CD4-positive, CD25-positive, alpha-beta regulatory T cell (primary cell): Measurements from ENCODE around the gene DISC1. TPM values are rescaled to one million over a fixed set of nuclear protein-coding genes. Genes with fewer than 3 reads are reported as not detected.

Experiments
- ATAC-seq, 2 donors: fragments of 150-1000 bp; cut with Tn5 transposase; one replicate each; pipeline ENCODE4 v1.10.0; 2021; ENCODE audit warnings: low read depth in 2 of 2, moderate number of reproducible peaks in 2 of 2, moderate library complexity in 1 of 2
- DNase-seq, 3 donors: peaks; one replicate each; pipeline versions ENCODE4 v3.0.0 to v3.0.0-alpha.2; 2012 to 2022; ENCODE audit warnings: mixed read lengths in 1 of 3
- H3K27ac ChIP-seq: one replicate; pipeline ENCODE4 v1.7.0; 2013; ENCODE audit warnings: mild to moderate bottlenecking, low read length; ENCODE audit not compliant: insufficient read depth, poor library complexity, severe bottlenecking
- H3K27me3 ChIP-seq: one replicate; pipeline ENCODE4 v1.7.0; 2013; ENCODE audit warnings: low read length; ENCODE audit not compliant: control insufficient read depth, insufficient read depth
- H3K36me3 ChIP-seq: one replicate; pipeline ENCODE4 v1.7.0; 2013; ENCODE audit warnings: mild to moderate bottlenecking, low read length, moderate library complexity; ENCODE audit not compliant: control insufficient read depth, insufficient read depth
- H3K4me1 ChIP-seq: 2 replicates; pipeline ENCODE4 v1.7.0; 2013; ENCODE audit warnings: mild to moderate bottlenecking, low read length; ENCODE audit not compliant: insufficient read depth, control insufficient read depth, poor library complexity, severe bottlenecking
- H3K4me3 ChIP-seq: one replicate; pipeline ENCODE4 v1.7.0; 2013; ENCODE audit warnings: low read depth, mild to moderate bottlenecking, low read length, moderate library complexity
- H3K9me3 ChIP-seq, 2 experiments: 1 replicate in 1 of 2; 2 replicates in 1 of 2; pipeline ENCODE4 v1.7.0; 2013; ENCODE audit warnings: low read length in 2 of 2, mild to moderate bottlenecking in 1 of 2, moderate library complexity in 1 of 2; ENCODE audit not compliant: control insufficient read depth in 2 of 2
- H3K27ac Mint-ChIP-seq, 3 donors: one replicate each; pipeline ENCODE4 v1.8.0; 2020 to 2022; ENCODE audit warnings: mild to moderate bottlenecking in 3 of 3, mixed read lengths in 3 of 3, moderate library complexity in 2 of 3
- H3K27me3 Mint-ChIP-seq: one replicate; pipeline ENCODE4 v1.8.0; 2022; ENCODE audit warnings: mild to moderate bottlenecking, mixed read lengths
- H3K36me3 Mint-ChIP-seq: one replicate; pipeline ENCODE4 v1.8.0; 2020; ENCODE audit warnings: mixed read lengths
- H3K4me1 Mint-ChIP-seq, 4 donors: one replicate each; pipeline ENCODE4 v1.8.0; 2020 to 2022; ENCODE audit warnings: mixed read lengths in 4 of 4, mild to moderate bottlenecking in 1 of 4
- H3K4me3 Mint-ChIP-seq, 4 donors: one replicate each; pipeline ENCODE4 v1.8.0; 2020 to 2022; ENCODE audit warnings: mild to moderate bottlenecking in 4 of 4, mixed read lengths in 4 of 4, moderate library complexity in 3 of 4
- H3K9me3 Mint-ChIP-seq, 7 donors: one replicate each; pipeline ENCODE4 v1.8.0; 2020 to 2022; ENCODE audit warnings: mixed read lengths in 7 of 7, mild to moderate bottlenecking in 3 of 7, moderate library complexity in 2 of 7
- polyA plus RNA-seq, 4 donors: library from polyadenylated mRNA; unstranded; fragments of 300-500 nt; fragmentation: Illumina TruSeq; gene quantifications; one replicate each; pipeline ENCODE4 v1.2.3, GENCODE V29; 2021
- total RNA-seq: library from RNA; stranded (reverse); gene quantifications from one replicate; pipeline ENCODE4 v1.2.3, GENCODE V29; 2022

Gene DISC1
- total and polyA plus RNA-seq, 5 donors from 2014 or later, result 0.78 to 25.5 (median 2.5) TPM

GRCh38 chr1:231706934-231707333 lies 80.3 kb downstream of the DISC1 start:
- H3K4me1 ChIP-seq, result no peaks in the 10 kb centered on the region
- no peaks in the 10 kb centered on the region for H3K27me3 ChIP-seq
- DNase-seq, result no peak
- H3K4me1 Mint-ChIP-seq, result peaks cover 2 to 5% (median 4%) of the 10 kb centered on the region in 4 donors
- no peaks in the 10 kb centered on the region for H3K27me3 Mint-ChIP-seq
- H3K36me3 Mint-ChIP-seq, result peaks cover 38% of the 10 kb centered on the region
- no peaks in the 10 kb centered on the region for H3K9me3 ChIP-seq
- H3K4me3 ChIP-seq, result no peak overlapping the region
- H3K4me3 Mint-ChIP-seq, result no peak overlapping the region
- H3K27ac Mint-ChIP-seq, result peak overlapping the region in 1 of 3 donors; percentile 23
- no peak overlapping the region for H3K27ac ChIP-seq
- H3K36me3 ChIP-seq, result peaks cover 4% of the 10 kb centered on the region
- no peak for ATAC-seq
- H3K9me3 Mint-ChIP-seq, result no peaks in the 10 kb centered on the region

GRCh38 chr1:231707407-231707806 lies 80.8 kb downstream of the DISC1 start:
- Histone ChIP-seq H3K36me3 (peaks cover 4% of the 10 kb centered on the region), H3K4me3 (no peak overlapping the region), H3K27ac (no peak overlapping the region), H3K4me1 (no peaks in the 10 kb centered on the region), H3K9me3 (no peaks in the 10 kb centered on the region), H3K27me3 (no peaks in the 10 kb centered on the region)
- H3K9me3 Mint-ChIP-seq, result no peaks in the 10 kb centered on the region
- no peaks in the 10 kb centered on the region for H3K27me3 Mint-ChIP-seq
- peak overlapping the region in 1 of 3 donors; percentile 57 for H3K27ac Mint-ChIP-seq
- H3K36me3 Mint-ChIP-seq, result peaks cover 35% of the 10 kb centered on the region
- peaks cover 2 to 5% (median 4%) of the 10 kb centered on the region in 4 donors for H3K4me1 Mint-ChIP-seq
- DNase-seq (no peak), ATAC-seq (no peak)
- H3K4me3 Mint-ChIP-seq, result no peak overlapping the region

GRCh38 chr1:231708394-231708793 lies 81.8 kb downstream of the DISC1 start:
- Mint-ChIP-seq H3K27ac (peak overlapping the region in 1 of 3 donors; percentile 50), H3K36me3 (peaks cover 28% of the 10 kb centered on the region), H3K27me3 (no peaks in the 10 kb centered on the region), H3K9me3 (peaks cover 0 to 9% (median 1%) of the 10 kb centered on the region in 7 donors), H3K4me3 (no peak overlapping the region), H3K4me1 (peaks cover 2 to 5% (median 4%) of the 10 kb centered on the region in 4 donors)
- Histone ChIP-seq H3K27ac (no peak overlapping the region), H3K36me3 (peaks cover 2% of the 10 kb centered on the region), H3K4me3 (no peak overlapping the region), H3K9me3 (peaks cover 0 to 8% of the 10 kb centered on the region in 2 experiments), H3K4me1 (no peaks in the 10 kb centered on the region), H3K27me3 (no peaks in the 10 kb centered on the region)
- no peak for DNase-seq
- no peak for ATAC-seq

- Histone ChIP-seq H3K9me3 (peaks cover 0 to 8% of the 10 kb centered on the region in 2 experiments), H3K4me3 (no peak overlapping the region), H3K27ac (no peak overlapping the region), H3K36me3 (peaks cover 2% of the 10 kb centered on the region), H3K4me1 (no peaks in the 10 kb centered on the region), H3K27me3 (no peaks in the 10 kb centered on the region)
- peaks cover 0 to 4% (median 2%) of the 10 kb centered on the region in 4 donors for H3K4me1 Mint-ChIP-seq
- no peak overlapping the region for H3K4me3 Mint-ChIP-seq
- H3K9me3 Mint-ChIP-seq, result peaks cover 0 to 10% (median 3%) of the 10 kb centered on the region in 7 donors
- H3K36me3 Mint-ChIP-seq, result peaks cover 23% of the 10 kb centered on the region
- ATAC-seq, result no peak
- no peak overlapping the region for H3K27ac Mint-ChIP-seq
- no peaks in the 10 kb centered on the region for H3K27me3 Mint-ChIP-seq
- no peak for DNase-seq
Observed at GRCh38 chr1:231714440-231714839, 87.8 kb downstream of the DISC1 start.

GRCh38 chr1:231715816-231716722 lies 89.5 kb downstream of the DISC1 start:
- Mint-ChIP-seq H3K27me3 (no peaks in the 10 kb centered on the region), H3K4me1 (peaks cover 0 to 6% (median 2%) of the 10 kb centered on the region in 4 donors), H3K36me3 (peaks cover 23% of the 10 kb centered on the region), H3K4me3 (no peak overlapping the region), H3K27ac (no peak overlapping the region), H3K9me3 (peaks cover 0 to 10% (median 3%) of the 10 kb centered on the region in 7 donors)
- DNase-seq (no peak), ATAC-seq (no peak)
- Histone ChIP-seq H3K9me3 (peaks cover 0 to 8% of the 10 kb centered on the region in 2 experiments), H3K4me3 (no peak overlapping the region), H3K27ac (no peak overlapping the region), H3K27me3 (no peaks in the 10 kb centered on the region), H3K4me1 (no peaks in the 10 kb centered on the region), H3K36me3 (peaks cover 2% of the 10 kb centered on the region)

GRCh38 chr1:231716879-231717278 lies 90.3 kb downstream of the DISC1 start:
- no peak overlapping the region for H3K4me3 Mint-ChIP-seq
- Histone ChIP-seq H3K9me3 (peaks cover 0 to 8% of the 10 kb centered on the region in 2 experiments), H3K4me1 (no peaks in the 10 kb centered on the region), H3K27me3 (no peaks in the 10 kb centered on the region), H3K4me3 (no peak overlapping the region), H3K36me3 (peaks cover 2% of the 10 kb centered on the region), H3K27ac (no peak overlapping the region)
- H3K27ac Mint-ChIP-seq, result peak overlapping the region in 2 of 3 donors; percentile 11 to 50
- H3K9me3 Mint-ChIP-seq, result peaks cover 0 to 10% (median 3%) of the 10 kb centered on the region in 7 donors
- no peaks in the 10 kb centered on the region for H3K27me3 Mint-ChIP-seq
- DNase-seq (no peak), ATAC-seq (no peak)
- peaks cover 0 to 6% (median 2%) of the 10 kb centered on the region in 4 donors for H3K4me1 Mint-ChIP-seq
- peaks cover 19% of the 10 kb centered on the region for H3K36me3 Mint-ChIP-seq

- no peaks in the 10 kb centered on the region for H3K27me3 ChIP-seq
- Mint-ChIP-seq H3K27ac (no peak overlapping the region), H3K36me3 (peaks cover 13% of the 10 kb centered on the region), H3K27me3 (no peaks in the 10 kb centered on the region), H3K9me3 (peaks cover 0 to 1% (median 0%) of the 10 kb centered on the region in 7 donors), H3K4me3 (no peak overlapping the region), H3K4me1 (peaks cover 0 to 8% (median 6%) of the 10 kb centered on the region in 4 donors)
- H3K4me3 ChIP-seq, result no peak overlapping the region
- DNase-seq, result no peak
- H3K4me1 ChIP-seq, result no peaks in the 10 kb centered on the region
- no peaks in the 10 kb centered on the region for H3K9me3 ChIP-seq
- H3K36me3 ChIP-seq, result no peaks in the 10 kb centered on the region
- no peak overlapping the region for H3K27ac ChIP-seq
- ATAC-seq, result no peak
Observed at GRCh38 chr1:231719485-231720183, 93.0 kb downstream of the DISC1 start.
